ENCODE results near the gene GGCT.

The GGCT gene

GRCh38 chr7:30466266-30466665 lies 38.4 kb downstream of the GGCT start:
- TF ChIP-seq EZH2 (optimal IDR thresholded peaks at IDR 0.05; ENCODE audit: low read depth, low read length) (no peak), EZH2phosphoT487 (IDR thresholded peaks at IDR 0.05; ENCODE audit: low read length) (no peak), CTCF (IDR thresholded peaks at IDR 0.05; ENCODE audit: low read length) (no peak)
- Histone ChIP-seq H3K9me3 (replicated peaks; ENCODE audit: insufficient read depth, low read length) (no peaks in the 10 kb centered on the region), H4K20me1 (ENCODE audit: insufficient read depth, low read length) (no peaks in the 10 kb centered on the region), H3K9ac (ENCODE audit: low read length) (no peak overlapping the region), H3K9me2 (replicated peaks; ENCODE audit: insufficient read depth, low read length) (no peaks in the 10 kb centered on the region), H3K36me3 (replicated peaks; ENCODE audit: insufficient read depth, low read length) (no peaks in the 10 kb centered on the region), H3F3A (ENCODE audit: insufficient read depth, low read length) (no peaks in the 10 kb centered on the region), H3K27me3 (replicated peaks; ENCODE audit: insufficient read depth, low read length) (no peaks in the 10 kb centered on the region), H3K4me3 (ENCODE audit: low read length) (no peak overlapping the region), H2AFZ (ENCODE audit: low read length) (no peak overlapping the region), H3K79me2 (ENCODE audit: low read length) (no peaks in the 10 kb centered on the region), H3K27ac (ENCODE audit: low read length) (no peak overlapping the region), H3K4me1 (ENCODE audit: low read length) (no peaks in the 10 kb centered on the region), H3K4me2 (ENCODE audit: low read depth, low read length) (no peak overlapping the region)
- DNase-seq: no peak

GRCh38 chr7:30465811-30466180 lies 38.8 kb downstream of the GGCT start:
- H3K27me3 ChIP-seq (replicated peaks; ENCODE audit: insufficient read depth, low read length): no peaks in the 10 kb centered on the region
- H3K4me2 ChIP-seq (ENCODE audit: low read depth, low read length): no peak overlapping the region
- no peak overlapping the region for H3K9ac ChIP-seq (ENCODE audit: low read length)
- H3F3A ChIP-seq (ENCODE audit: insufficient read depth, low read length): no peaks in the 10 kb centered on the region
- no peak overlapping the region for H2AFZ ChIP-seq (ENCODE audit: low read length)
- H3K79me2 ChIP-seq (ENCODE audit: low read length): no peaks in the 10 kb centered on the region
- no peak overlapping the region for H3K4me3 ChIP-seq (ENCODE audit: low read length)
- H3K9me3 ChIP-seq (replicated peaks; ENCODE audit: insufficient read depth, low read length): no peaks in the 10 kb centered on the region
- TF ChIP-seq EZH2phosphoT487 (IDR thresholded peaks at IDR 0.05; ENCODE audit: low read length) (no peak), EZH2 (optimal IDR thresholded peaks at IDR 0.05; ENCODE audit: low read depth, low read length) (no peak), CTCF (IDR thresholded peaks at IDR 0.05; ENCODE audit: low read length) (no peak)
- H3K36me3 ChIP-seq (replicated peaks; ENCODE audit: insufficient read depth, low read length): no peaks in the 10 kb centered on the region
- H3K9me2 ChIP-seq (replicated peaks; ENCODE audit: insufficient read depth, low read length): no peaks in the 10 kb centered on the region
- DNase-seq: no peak
- H3K27ac ChIP-seq (ENCODE audit: low read length): no peak overlapping the region
- no peaks in the 10 kb centered on the region for H4K20me1 ChIP-seq (ENCODE audit: insufficient read depth, low read length)
- no peaks in the 10 kb centered on the region for H3K4me1 ChIP-seq (ENCODE audit: low read length)

- H3K4me2 ChIP-seq (ENCODE audit: low read depth, low read length): no peak overlapping the region
- H3K9ac ChIP-seq (ENCODE audit: low read length): no peak overlapping the region
- no peak overlapping the region for H2AFZ ChIP-seq (ENCODE audit: low read length)
Observed at GRCh38 chr7:30465046-30465810, 39.4 kb downstream of the GGCT start.

More at GRCh38 chr7:30465046-30465810, 39.4 kb downstream of the GGCT start:
- H3K27me3 ChIP-seq (replicated peaks; ENCODE audit: insufficient read depth, low read length): no peaks in the 10 kb centered on the region
- TF ChIP-seq CTCF (IDR thresholded peaks at IDR 0.05; ENCODE audit: low read length) (no peak), EZH2 (optimal IDR thresholded peaks at IDR 0.05; ENCODE audit: low read depth, low read length) (no peak), EZH2phosphoT487 (IDR thresholded peaks at IDR 0.05; ENCODE audit: low read length) (no peak)
- no peaks in the 10 kb centered on the region for H3K4me1 ChIP-seq (ENCODE audit: low read length)
- H3K36me3 ChIP-seq (replicated peaks; ENCODE audit: insufficient read depth, low read length): no peaks in the 10 kb centered on the region
- no peaks in the 10 kb centered on the region for H3K9me2 ChIP-seq (replicated peaks; ENCODE audit: insufficient read depth, low read length)
- H4K20me1 ChIP-seq (ENCODE audit: insufficient read depth, low read length): no peaks in the 10 kb centered on the region
- no peak overlapping the region for H3K27ac ChIP-seq (ENCODE audit: low read length)
- H3K79me2 ChIP-seq (ENCODE audit: low read length): no peaks in the 10 kb centered on the region
- no peaks in the 10 kb centered on the region for H3K9me3 ChIP-seq (replicated peaks; ENCODE audit: insufficient read depth, low read length)
- no peak for DNase-seq
- no peak overlapping the region for H3K4me3 ChIP-seq (ENCODE audit: low read length)
- no peaks in the 10 kb centered on the region for H3F3A ChIP-seq (ENCODE audit: insufficient read depth, low read length)

Data from MM.1S (cell line).